Breast epithelium (tissue), 4 donors: ENCODE data around the gene PCK2. TPM values are rescaled to one million over a fixed set of nuclear protein-coding genes. Genes with fewer than 3 reads are reported as not detected.

Experiments
- DNase-seq, 2 donors: peaks; one replicate each; pipeline ENCODE4 v3.0.0-alpha.2; 2019; ENCODE audit warnings: low spot score in 2 of 2
- H3K27ac ChIP-seq, 2 donors: fragments of 200-600 bp; sonication (generic) in 1 of 2; one replicate each; pipeline ENCODE4 v1.5.1; 2016 to 2019; ENCODE audit warnings: mild to moderate bottlenecking in 1 of 2
- H3K27me3 ChIP-seq, 2 donors: fragments of 200-600 bp; sonication (generic) in 1 of 2; one replicate each; pipeline versions ENCODE4 v1.5.1 to v1.6.0; 2017 to 2019; ENCODE audit warnings: control low read depth in 1 of 2, mild to moderate bottlenecking in 1 of 2
- H3K36me3 ChIP-seq: fragments of 200-600 bp; one replicate; pipeline ENCODE4 v1.5.1; 2019
- H3K4me1 ChIP-seq, 2 donors: fragments of 200-600 bp; sonication (generic); one replicate each; pipeline ENCODE4 v1.5.1; 2016 to 2019; ENCODE audit warnings: control low read depth in 1 of 2
- H3K4me3 ChIP-seq, 3 donors: fragments of 200-600 bp; sonication (generic); 1 replicate in 2 of 3; 2 replicates in 1 of 3; pipeline ENCODE4 v1.5.1; 2016 to 2019; ENCODE audit warnings: mild to moderate bottlenecking in 3 of 3, moderate library complexity in 2 of 3
- H3K9me3 ChIP-seq, 2 donors: fragments of 200-600 bp; sonication (generic) in 1 of 2; one replicate each; pipeline ENCODE4 v1.5.1; 2016 to 2019; ENCODE audit warnings: control low read depth in 1 of 2
- POLR2A ChIP-seq: fragments of 450-650 bp; IDR thresholded peaks from one replicate; pipeline ENCODE4 v1.6.1; 2016; ENCODE audit warnings: antibody characterized with exemption, mild to moderate bottlenecking, moderate library complexity
- POLR2AphosphoS5 ChIP-seq, 3 donors: sonication (generic); formaldehyde crosslinking; IDR thresholded peaks; one replicate each; pipeline ENCODE4 v1.6.1; 2017; ENCODE audit warnings: antibody characterized with exemption in 3 of 3
- intact Hi-C: fragments of 100-400 bp; cut with DNase I; formaldehyde crosslinking; loops from one replicate; pipeline ENCODE4 v1.15.1; 2023; ENCODE audit warnings: low total_unique reads
- total RNA-seq, 3 donors: library from RNA; depleted of rRNA; stranded (reverse); fragments of >200 nt; gene quantifications; one replicate each; pipeline ENCODE4 v1.1.0, GENCODE V29; 2016
- TF ChIP-seq, protein P1 (sequence below), 3 donors: fragments of 450-650 bp; IDR thresholded peaks; one replicate each; pipeline ENCODE4 v1.5.1; 2016 to 2017; ENCODE audit warnings: antibody characterized with exemption in 3 of 3, mild to moderate bottlenecking in 3 of 3, moderate library complexity in 3 of 3

PCK2 gene
- total RNA-seq, 3 donors from 2014 or later = 20.5 to 51.5 (median 24.3) TPM

DNA sequence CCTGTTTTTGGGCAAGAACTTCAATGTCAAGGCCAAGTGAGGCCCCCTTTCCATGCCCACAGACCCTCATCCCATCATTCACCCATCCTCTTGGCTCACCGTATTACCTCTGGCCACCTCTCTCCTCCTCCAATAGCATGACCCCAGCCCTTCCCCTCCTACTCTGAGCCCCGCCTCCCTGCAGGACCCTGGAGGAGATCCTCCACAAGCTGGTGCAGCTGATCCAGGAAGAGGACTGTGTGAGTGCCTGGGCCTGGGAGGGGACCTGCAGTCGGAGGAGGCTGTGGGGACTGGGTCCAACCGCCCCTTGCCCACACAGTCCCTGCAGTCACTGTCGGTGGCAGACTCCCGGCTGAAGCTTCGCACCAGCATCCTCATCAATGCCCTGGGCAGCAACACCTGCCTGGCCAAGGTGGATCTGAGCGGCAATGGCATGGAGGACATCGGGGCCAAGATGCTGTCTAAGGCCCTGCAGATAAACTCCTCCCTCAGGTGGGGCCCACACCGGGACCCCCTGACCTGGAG is 35.1 kb upstream of the PCK2 start:
- no peaks in the 10 kb centered on the region for H3K27me3 ChIP-seq
- no peak for DNase-seq
- no peaks in the 10 kb centered on the region for H3K36me3 ChIP-seq
- no peak overlapping the region for H3K27ac ChIP-seq
- TF ChIP-seq, protein P1, sequence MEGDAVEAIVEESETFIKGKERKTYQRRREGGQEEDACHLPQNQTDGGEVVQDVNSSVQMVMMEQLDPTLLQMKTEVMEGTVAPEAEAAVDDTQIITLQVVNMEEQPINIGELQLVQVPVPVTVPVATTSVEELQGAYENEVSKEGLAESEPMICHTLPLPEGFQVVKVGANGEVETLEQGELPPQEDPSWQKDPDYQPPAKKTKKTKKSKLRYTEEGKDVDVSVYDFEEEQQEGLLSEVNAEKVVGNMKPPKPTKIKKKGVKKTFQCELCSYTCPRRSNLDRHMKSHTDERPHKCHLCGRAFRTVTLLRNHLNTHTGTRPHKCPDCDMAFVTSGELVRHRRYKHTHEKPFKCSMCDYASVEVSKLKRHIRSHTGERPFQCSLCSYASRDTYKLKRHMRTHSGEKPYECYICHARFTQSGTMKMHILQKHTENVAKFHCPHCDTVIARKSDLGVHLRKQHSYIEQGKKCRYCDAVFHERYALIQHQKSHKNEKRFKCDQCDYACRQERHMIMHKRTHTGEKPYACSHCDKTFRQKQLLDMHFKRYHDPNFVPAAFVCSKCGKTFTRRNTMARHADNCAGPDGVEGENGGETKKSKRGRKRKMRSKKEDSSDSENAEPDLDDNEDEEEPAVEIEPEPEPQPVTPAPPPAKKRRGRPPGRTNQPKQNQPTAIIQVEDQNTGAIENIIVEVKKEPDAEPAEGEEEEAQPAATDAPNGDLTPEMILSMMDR (IDR thresholded peaks at IDR 0.05) = no peak
- TF ChIP-seq POLR2A = no peak
- no peak for TF ChIP-seq POLR2AphosphoS5 (IDR thresholded peaks at IDR 0.05)
- H3K4me1 ChIP-seq = no peaks in the 10 kb centered on the region
- no peak overlapping the region for H3K4me3 ChIP-seq
- H3K9me3 ChIP-seq = no peaks in the 10 kb centered on the region
- intact Hi-C loops = no loop called here

DNA sequence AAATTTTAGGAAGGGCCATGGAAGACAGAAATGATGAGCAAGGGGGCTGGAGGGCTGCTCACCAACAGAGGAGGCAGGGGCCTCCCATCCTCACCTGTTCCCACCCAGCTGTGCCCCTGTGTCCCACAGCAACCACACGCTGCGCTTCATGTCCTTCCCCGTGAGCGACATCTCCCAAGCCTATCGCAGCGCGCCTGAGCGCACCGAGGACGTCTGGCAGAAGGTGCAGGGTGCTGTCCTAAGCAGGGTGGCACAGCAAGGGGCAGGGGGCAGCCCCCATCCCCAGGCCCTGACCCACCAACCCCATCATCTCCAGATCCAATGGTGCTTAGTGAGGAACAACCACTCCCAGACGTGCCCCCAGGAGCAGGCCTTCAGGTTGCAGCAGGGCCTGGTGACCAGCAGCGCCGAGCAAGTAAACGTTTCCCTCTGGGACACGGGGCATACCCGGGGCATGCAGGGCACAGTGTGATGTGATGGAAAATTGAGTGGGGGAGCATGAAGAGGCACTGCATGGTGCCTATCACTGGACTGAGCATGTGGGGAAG is 34.2 kb upstream of the PCK2 start:
- H3K4me3 ChIP-seq = no peak overlapping the region
- no peaks in the 10 kb centered on the region for H3K27me3 ChIP-seq
- intact Hi-C loops = no loop called here
- no peaks in the 10 kb centered on the region for H3K36me3 ChIP-seq
- TF ChIP-seq POLR2A = no peak
- TF ChIP-seq, protein P1 (IDR thresholded peaks at IDR 0.05) = no peak
- TF ChIP-seq POLR2AphosphoS5 (IDR thresholded peaks at IDR 0.05) = no peak
- no peaks in the 10 kb centered on the region for H3K4me1 ChIP-seq
- H3K9me3 ChIP-seq = no peaks in the 10 kb centered on the region
- DNase-seq = no peak
- no peak overlapping the region for H3K27ac ChIP-seq

DNA sequence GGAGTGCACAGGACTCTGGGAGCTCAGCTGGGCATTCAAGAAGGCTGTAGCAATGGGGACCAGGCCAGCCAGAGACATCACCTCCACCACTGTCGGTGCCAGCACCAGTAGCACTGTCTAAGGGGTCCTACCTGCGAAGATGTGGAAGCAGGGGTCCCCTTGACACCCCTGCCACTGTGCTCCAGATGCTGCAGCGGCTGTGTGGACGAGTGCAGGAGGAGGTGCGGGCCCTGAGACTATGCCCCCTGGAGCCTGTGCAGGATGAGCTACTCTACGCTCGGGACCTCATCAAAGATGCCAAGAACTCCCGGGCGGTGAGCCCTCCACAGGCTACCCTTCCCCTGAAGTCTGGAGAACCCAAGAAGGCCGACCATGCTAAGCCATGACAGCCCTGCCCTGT is 33.7 kb upstream of the PCK2 start:
- Histone ChIP-seq H3K4me1 (no peaks in the 10 kb centered on the region), H3K4me3 (no peak overlapping the region), H3K36me3 (no peaks in the 10 kb centered on the region), H3K27ac (no peak overlapping the region), H3K27me3 (no peaks in the 10 kb centered on the region), H3K9me3 (no peaks in the 10 kb centered on the region)
- no peak for TF ChIP-seq POLR2A
- TF ChIP-seq, protein P1 (IDR thresholded peaks at IDR 0.05) = no peak
- no peak for TF ChIP-seq POLR2AphosphoS5 (IDR thresholded peaks at IDR 0.05)
- DNase-seq = no peak
- intact Hi-C loops = no loop called here

DNA sequence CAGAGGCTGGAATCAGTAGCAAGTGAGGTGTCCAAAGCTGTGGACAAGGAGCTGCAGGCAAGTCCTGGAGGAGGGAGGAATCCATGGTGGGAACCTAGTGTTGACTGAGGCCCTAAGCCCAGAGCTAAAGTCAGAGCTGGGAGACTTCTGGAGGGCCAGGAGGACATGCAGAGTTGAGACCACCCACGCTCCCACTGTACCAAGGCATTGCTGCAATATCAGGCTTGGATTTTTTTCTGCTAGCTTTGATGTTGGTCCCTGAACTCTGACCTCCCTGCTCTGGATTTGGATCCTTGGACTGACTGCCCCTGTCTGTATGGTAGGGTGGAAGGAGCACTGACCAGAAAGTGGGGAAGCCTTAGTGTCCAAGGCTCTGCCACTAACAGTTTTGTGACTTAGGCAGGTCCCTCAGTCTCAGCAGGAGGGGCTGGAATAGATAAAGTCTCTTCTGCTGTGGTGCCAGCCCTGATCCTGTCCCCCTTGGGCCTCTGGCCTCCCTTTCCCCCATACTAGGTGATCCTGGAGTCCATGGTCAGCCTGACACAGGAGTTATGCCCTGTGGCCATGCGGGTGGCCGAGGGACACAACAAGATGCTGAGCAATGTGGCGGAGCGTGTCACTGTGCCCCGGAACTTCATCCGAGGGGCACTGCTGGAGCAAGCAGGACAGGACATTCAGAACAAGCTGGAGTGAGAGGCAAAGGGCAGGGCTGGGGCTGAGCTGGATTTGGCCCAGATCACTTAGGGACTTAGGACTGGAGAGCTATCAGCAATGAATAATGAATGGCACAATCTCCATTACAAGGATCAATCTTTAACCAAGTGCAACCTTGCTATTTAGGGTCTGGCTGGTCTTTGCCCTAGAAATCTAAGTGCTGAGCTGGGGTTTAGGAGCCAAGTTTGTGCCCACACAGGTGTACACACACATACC is 32.9 kb upstream of the PCK2 start:
- TF ChIP-seq POLR2AphosphoS5 (IDR thresholded peaks at IDR 0.05) (no peak), POLR2A (no peak)
- TF ChIP-seq, protein P1 (IDR thresholded peaks at IDR 0.05) = no peak
- H3K27me3 ChIP-seq = no peaks in the 10 kb centered on the region
- no peaks in the 10 kb centered on the region for H3K4me1 ChIP-seq
- no peaks in the 10 kb centered on the region for H3K36me3 ChIP-seq
- intact Hi-C loops = no loop called here
- H3K4me3 ChIP-seq = no peak overlapping the region
- no peak for DNase-seq
- no peak overlapping the region for H3K27ac ChIP-seq
- H3K9me3 ChIP-seq = no peaks in the 10 kb centered on the region
